Activated CD8-positive, alpha-beta T cell treated with anti-CD3 and anti-CD28 coated beads for 36 hours (primary cell): ENCODE results near the gene PLCB4. TPM values are rescaled to one million over a fixed set of nuclear protein-coding genes. Genes with fewer than 3 reads are reported as not detected.

ENCODE experiments used
- ATAC-seq: fragments of 200-7000 bp; cut with Tn5 transposase; one replicate; pipeline ENCODE4 v1.10.0; 2021; ENCODE audit warnings: mild to moderate bottlenecking, moderate library complexity
- CTCF ChIA-PET: fragments of 350-600 bp; sonication (Branson Sonifier 250); formaldehyde crosslinking; loops from one replicate; lab custom pipeline; 2021; ENCODE audit warnings: antibody characterized with exemption; lab: Charles Lee
- POLR2A ChIA-PET: fragments of 350-600 bp; sonication (Branson Sonifier 250); formaldehyde crosslinking; loops from one replicate; lab custom pipeline; 2021; ENCODE audit warnings: antibody characterized with exemption; lab: Charles Lee
- DNase-seq: peaks from one replicate; pipeline ENCODE4 v3.0.0-alpha.2; 2020
- H3K27ac Mint-ChIP-seq: one replicate; pipeline ENCODE4 v1.8.0; 2021; ENCODE audit warnings: mild to moderate bottlenecking, mixed read lengths
- H3K27me3 Mint-ChIP-seq: one replicate; pipeline ENCODE4 v1.8.0; 2021; ENCODE audit warnings: mixed read lengths
- H3K36me3 Mint-ChIP-seq: one replicate; pipeline ENCODE4 v1.8.0; 2021; ENCODE audit warnings: low read depth, mixed read lengths
- H3K4me1 Mint-ChIP-seq: one replicate; pipeline ENCODE4 v1.8.0; 2021; ENCODE audit warnings: low read depth, mixed read lengths
- H3K4me3 Mint-ChIP-seq: one replicate; pipeline ENCODE4 v1.8.0; 2021; ENCODE audit warnings: mild to moderate bottlenecking, moderate library complexity, mixed read lengths
- H3K9me3 Mint-ChIP-seq: one replicate; pipeline ENCODE4 v1.8.0; 2021; ENCODE audit warnings: mixed read lengths
- CTCF ChIP-seq: fragments of 200-600 bp; IDR thresholded peaks from one replicate; pipeline ENCODE4 v1.8.0; 2022; ENCODE audit warnings: antibody characterized with exemption, mild to moderate bottlenecking
- intact Hi-C: fragments of 100-400 bp; cut with micrococcal nuclease; formaldehyde crosslinking; loops from one replicate; pipeline ENCODE4 v1.10.0; 2022
- total RNA-seq, 2 experiments: library from RNA; stranded (reverse); gene quantifications; one replicate each; pipeline ENCODE4 v1.2.3, GENCODE V29; 2021

PLCB4 gene
- total RNA-seq, 2 experiments from 2014 or later = not detected

- ChIA-PET CTCF (no interaction called here), POLR2A (no interaction called here)
- Mint-ChIP-seq H3K27me3 (no peaks in the 10 kb centered on the region), H3K36me3 (no peaks in the 10 kb centered on the region), H3K4me1 (no peaks in the 10 kb centered on the region), H3K4me3 (no peak overlapping the region), H3K27ac (no peak overlapping the region), H3K9me3 (peaks cover under 1% of the 10 kb centered on the region)
- intact Hi-C loops = no loop called here
- TF ChIP-seq CTCF = no peak
- DNase-seq (no peak), ATAC-seq (no peak)
Measured at GRCh38 chr20:9140162-9140760, 71.4 kb downstream of the PLCB4 start.

- TF ChIP-seq CTCF = no peak
- no peak for ATAC-seq
- no peak overlapping the region for H3K4me3 Mint-ChIP-seq
- H3K9me3 Mint-ChIP-seq = no peaks in the 10 kb centered on the region
- ChIA-PET CTCF (no interaction called here), POLR2A (no interaction called here)
- intact Hi-C loops = no loop called here
- H3K27me3 Mint-ChIP-seq = no peaks in the 10 kb centered on the region
- no peaks in the 10 kb centered on the region for H3K36me3 Mint-ChIP-seq
- H3K4me1 Mint-ChIP-seq = no peaks in the 10 kb centered on the region
- no peak overlapping the region for H3K27ac Mint-ChIP-seq
- DNase-seq = no peak
Measured at GRCh38 chr20:9141070-9141469, 72.2 kb downstream of the PLCB4 start.

GRCh38 chr20:9141921-9142320 lies 73.0 kb downstream of the PLCB4 start:
- no peak for ATAC-seq
- no peaks in the 10 kb centered on the region for H3K36me3 Mint-ChIP-seq
- POLR2A ChIA-PET = no interaction called here
- no peak for TF ChIP-seq CTCF
- H3K27me3 Mint-ChIP-seq = no peaks in the 10 kb centered on the region
- no peaks in the 10 kb centered on the region for H3K4me1 Mint-ChIP-seq
- no peak overlapping the region for H3K4me3 Mint-ChIP-seq
- no peak for DNase-seq
- CTCF ChIA-PET = no interaction called here
- intact Hi-C loops = no loop called here
- H3K27ac Mint-ChIP-seq = no peak overlapping the region
- H3K9me3 Mint-ChIP-seq = no peaks in the 10 kb centered on the region

GRCh38 chr20:9142809-9143208 lies 73.9 kb downstream of the PLCB4 start:
- H3K4me1 Mint-ChIP-seq = no peaks in the 10 kb centered on the region
- no peaks in the 10 kb centered on the region for H3K36me3 Mint-ChIP-seq
- no peak overlapping the region for H3K27ac Mint-ChIP-seq
- ChIA-PET POLR2A (no interaction called here), CTCF (interaction anchor here (1.2 kb wide), 1 partner anchor 13 kb away, joined by 3 read pairs; no protein-coding TSS in a partner anchor)
- no peak overlapping the region for H3K4me3 Mint-ChIP-seq
- intact Hi-C loops = no loop called here
- H3K9me3 Mint-ChIP-seq = no peaks in the 10 kb centered on the region
- no peak for DNase-seq
- ATAC-seq = no peak
- TF ChIP-seq CTCF = no peak
- H3K27me3 Mint-ChIP-seq = no peaks in the 10 kb centered on the region

GRCh38 chr20:9143926-9144325 lies 75.0 kb downstream of the PLCB4 start:
- POLR2A ChIA-PET = no interaction called here
- Mint-ChIP-seq H3K9me3 (no peaks in the 10 kb centered on the region), H3K27me3 (no peaks in the 10 kb centered on the region), H3K4me3 (no peak overlapping the region), H3K27ac (no peak overlapping the region), H3K36me3 (no peaks in the 10 kb centered on the region), H3K4me1 (no peaks in the 10 kb centered on the region)
- CTCF ChIA-PET = interaction anchor here (1.2 kb wide), 1 partner anchor 11 kb away, joined by 3 read pairs; no protein-coding TSS in a partner anchor
- intact Hi-C loops = no loop called here
- no peak for TF ChIP-seq CTCF
- DNase-seq = no peak
- ATAC-seq = no peak
